K562 (cell line): ENCODE measurements around the gene SORT1. TPM values are rescaled to one million over a fixed set of nuclear protein-coding genes. Genes with fewer than 3 reads are reported as not detected.

Experiments
- ATF6 ChIP-seq: sonication (generic); formaldehyde crosslinking; IDR thresholded peaks from 2 replicates; pipeline ENCODE4 v1.4.0; 2020; ENCODE audit warnings: mild to moderate bottlenecking, missing genetic modification reagents
- BCLAF1 ChIP-seq, 2 experiments: fragments of 450-650 bp in 1 of 2; IDR thresholded peaks; 2 replicates each; pipeline ENCODE4 v1.6.1; 2011 to 2017; ENCODE audit warnings: low read depth in 2 of 2, antibody characterized with exemption in 1 of 2, borderline replicate concordance in 1 of 2, low read length in 1 of 2, mild to moderate bottlenecking in 1 of 2, mixed read lengths in 1 of 2; ENCODE audit not compliant: control insufficient read depth in 1 of 2
- E2F1 ChIP-seq: sonication (generic); formaldehyde crosslinking; IDR thresholded peaks from 2 replicates; pipeline ENCODE4 v1.8.1; 2023; ENCODE audit warnings: mild to moderate bottlenecking, missing genetic modification reagents, moderate library complexity
- EHMT2 ChIP-seq: fragments of 450-650 bp; IDR thresholded peaks from 2 replicates; pipeline ENCODE4 v1.6.1; 2018; ENCODE audit warnings: antibody characterized with exemption
- HOMEZ ChIP-seq: fragments of 250-450 bp; sonication (Bioruptor Pico); IDR thresholded peaks from 2 replicates; pipeline ENCODE4 v1.4.0; 2020; ENCODE audit warnings: mild to moderate bottlenecking, moderate library complexity
- IRF2 ChIP-seq: sonication (generic); formaldehyde crosslinking; IDR thresholded peaks from 2 replicates; pipeline ENCODE4 v1.8.1; 2022; ENCODE audit warnings: mild to moderate bottlenecking, missing genetic modification reagents
- KDM4B ChIP-seq, 2 experiments: fragments of 450-650 bp in 1 of 2; sonication (generic) in 1 of 2; IDR thresholded peaks; 2 replicates each; pipeline ENCODE4 v1.6.1; 2016 to 2017; ENCODE audit warnings: borderline replicate concordance in 2 of 2, antibody characterized with exemption in 1 of 2, low read depth in 1 of 2, mild to moderate bottlenecking in 1 of 2
- NEUROD1 ChIP-seq: fragments of 150-350 bp; IDR thresholded peaks from 2 replicates; pipeline ENCODE4 v1.6.1; 2014; ENCODE audit warnings: borderline replicate concordance, low read length, low read depth; ENCODE audit not compliant: partially characterized antibody
- NFATC3 ChIP-seq: fragments of 450-650 bp; IDR thresholded peaks from 2 replicates; pipeline ENCODE4 v1.6.1; 2017; ENCODE audit warnings: mild to moderate bottlenecking
- ZBTB34 ChIP-seq: fragments of 250-450 bp; sonication (Bioruptor Pico); IDR thresholded peaks from 2 replicates; pipeline ENCODE4 v1.8.0; 2021; ENCODE audit warnings: mild to moderate bottlenecking, moderate library complexity
- ZNF609 ChIP-seq: sonication (generic); formaldehyde crosslinking; IDR thresholded peaks from 2 replicates; pipeline ENCODE4 v1.8.1; 2023; ENCODE audit warnings: missing genetic modification reagents, mild to moderate bottlenecking, borderline replicate concordance
- polyA plus RNA-seq, 8 experiments: library from polyadenylated mRNA; depleted of rRNA in 4 of 8; stranded (reverse) in 5 of 8; unstranded in 3 of 8; fragments of >200 nt; fragmentation: Nextera tagmentation in 2 of 8; fragmentation: Illumina TruSeq in 1 of 8; extraction: Ambion mirVana in 2 of 8; extraction: Trizol in 1 of 8; gene quantifications; 2 replicates each; pipeline versions ENCODE4 v1.2.1 to v1.2.3, GENCODE V29; 2011 to 2014; ENCODE audit warnings: inconsistent platforms in 1 of 8, missing spikeins in 1 of 8
- total RNA-seq, 7 experiments: library from RNA; depleted of rRNA in 6 of 7; stranded (reverse); fragments of >200 nt in 6 of 7; fragmentation: Illumina TruSeq in 2 of 7; extraction: Trizol in 2 of 7; gene quantifications; 2 replicates each; pipeline versions ENCODE4 v1.2.1 to v1.2.3, GENCODE V29; 2011 to 2021; ENCODE audit warnings: low replicate concordance in 1 of 7

Gene SORT1
- total and polyA plus RNA-seq, 9 of the 15 experiments (the other 6 are each of a cell fraction or from before 2014, with no cell fraction given): 27.4 to 112 (median 65.0) TPM

GRCh38 chr1:109301874-109302273 lies 95.8 kb downstream of the SORT1 start (continued):
- 0 out of 4 replicates have a peak, but pooled peaks of 1 of the 2 experiments have one; percentile 55 for TF ChIP-seq BCLAF1 (IDR thresholded peaks at IDR 0.05; ENCODE audit: borderline replicate concordance in 1 of 2, control insufficient read depth in 1 of 2, low read depth in 2 of 2, low read length in 1 of 2)
- no peak for TF ChIP-seq E2F1 (CRISPR knock-in tag)
- no peak for TF ChIP-seq HOMEZ (CRISPR knock-in tag)
- no peak for TF ChIP-seq ATF6 (CRISPR knock-in tag)
- no peak for TF ChIP-seq ZNF609 (CRISPR knock-in tag)
- TF ChIP-seq KDM4B (IDR thresholded peaks at IDR 0.05; ENCODE audit: borderline replicate concordance in 2 of 2, low read depth in 1 of 2): no peak
- no peak for TF ChIP-seq NEUROD1
- peak; percentile 72 for TF ChIP-seq EHMT2
- no peak for TF ChIP-seq NFATC3
- TF ChIP-seq IRF2 (CRISPR knock-in tag): no peak
- TF ChIP-seq ZBTB34 (CRISPR knock-in tag): no peak
